ENCODE data around the gene SELENOW.
"Not testable (repeated sequence)": the region's sequence is repeated elsewhere in the genome, so short reads cannot be mapped to it uniquely, and the experiment has no call there.

Gene SELENOW

GRCh38 chr19:47787307-47787706 lies 8.8 kb downstream of the SELENOW start:
- not testable (repeated sequence) for DNase-seq

GRCh38 chr19:47789811-47790210 lies 11.3 kb downstream of the SELENOW start:
- DNase-seq = not testable (repeated sequence)

- peak; percentile 94 for DNase-seq
Observed at GRCh38 chr19:47790398-47790814, 11.9 kb downstream of the SELENOW start.

- no peak for DNase-seq
Observed at GRCh38 chr19:47792616-47793015, 14.1 kb downstream of the SELENOW start.

GRCh38 chr19:47794526-47794925 lies 16.0 kb downstream of the SELENOW start:
- DNase-seq = no peak

GRCh38 chr19:47796785-47797184 lies 18.3 kb downstream of the SELENOW start:
- DNase-seq = no peak

GRCh38 chr19:47797996-47798903 lies 19.7 kb downstream of the SELENOW start:
- DNase-seq = no peak

GRCh38 chr19:47798904-47799266 lies 20.4 kb downstream of the SELENOW start:
- no peak for DNase-seq

GRCh38 chr19:47801270-47801669 lies 22.8 kb downstream of the SELENOW start:
- no peak for DNase-seq

- DNase-seq = no peak
Observed at GRCh38 chr19:47802521-47803043, 24.1 kb downstream of the SELENOW start.

GRCh38 chr19:47803148-47803547 lies 24.6 kb downstream of the SELENOW start:
- not testable (repeated sequence) for DNase-seq

- DNase-seq = not testable (repeated sequence)
Observed at GRCh38 chr19:47803671-47804070, 25.2 kb downstream of the SELENOW start.

GRCh38 chr19:47804451-47804850 lies 25.9 kb downstream of the SELENOW start, which contains the start of gene TPRX1:
Gene TPRX1, minus strand, starts transcription at chr19:47804551. Its CDS starts 12 bp downstream, at chr19:47804539.
- DNase-seq = not testable (repeated sequence)

- DNase-seq = no peak
Observed at GRCh38 chr19:47805313-47805712, 26.8 kb downstream of the SELENOW start.

GRCh38 chr19:47806435-47806834 lies 27.9 kb downstream of the SELENOW start:
- no peak for DNase-seq

GRCh38 chr19:47813304-47813994 lies 34.9 kb downstream of the SELENOW start:
- DNase-seq = peak; percentile 88

- DNase-seq = no peak
Observed at GRCh38 chr19:47813995-47814328, 35.5 kb downstream of the SELENOW start.

GRCh38 chr19:47816270-47816669 lies 37.8 kb downstream of the SELENOW start:
- not testable (repeated sequence) for DNase-seq

GRCh38 chr19:47818221-47818620 lies 39.7 kb downstream of the SELENOW start:
- DNase-seq = not testable (repeated sequence)

- no peak for DNase-seq
Observed at GRCh38 chr19:47819858-47820257, 41.4 kb downstream of the SELENOW start.

- no peak for DNase-seq
Observed at GRCh38 chr19:47820410-47820809, 41.9 kb downstream of the SELENOW start.

- DNase-seq = no peak
Observed at GRCh38 chr19:47821460-47822020, 43.0 kb downstream of the SELENOW start, which contains the start of gene CRX. Gene CRX, plus strand, starts transcription at chr19:47821937. Its CDS starts 12,507 bp downstream, at chr19:47834444.

GRCh38 chr19:47824396-47824795 lies 45.9 kb downstream of the SELENOW start:
- no peak for DNase-seq

All from stimulated activated CD4-positive, alpha-beta T cell treated with anti-CD3 and anti-CD28 coated beads, Interleukin-15, amount 100 ng/mL, for 24 hours (primary cell).